GM18511 (cell line): ENCODE measurements around the gene MACF1.

Source experiments
- ATAC-seq: cut with Tn5 transposase; IDR thresholded peaks from one replicate; pipeline ENCODE4 v1.9.1; 2021; ENCODE audit warnings: mild to moderate bottlenecking, moderate library complexity; ENCODE audit not compliant: unreplicated experiment

MACF1 gene

DNA sequence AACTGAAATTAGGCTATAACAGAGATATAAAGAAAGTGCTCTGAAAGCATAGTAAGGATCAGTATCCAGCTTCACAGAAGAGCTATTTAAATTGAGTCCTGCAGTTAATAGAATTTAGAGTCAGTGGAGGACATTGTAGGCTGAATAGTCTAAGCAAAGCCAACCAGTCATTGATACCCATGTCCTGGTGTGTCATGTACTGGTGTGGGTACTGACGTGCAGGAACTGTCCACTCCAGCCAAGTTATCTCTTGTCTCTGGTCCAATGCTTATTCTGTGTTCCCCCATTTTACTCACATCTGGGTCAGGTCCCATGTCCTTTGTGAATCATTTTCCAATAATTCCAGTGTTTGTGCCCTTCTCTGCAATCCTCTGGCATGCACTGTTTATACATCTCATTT is 90.0 kb downstream of the MACF1 start:
- no peak for ATAC-seq

DNA sequence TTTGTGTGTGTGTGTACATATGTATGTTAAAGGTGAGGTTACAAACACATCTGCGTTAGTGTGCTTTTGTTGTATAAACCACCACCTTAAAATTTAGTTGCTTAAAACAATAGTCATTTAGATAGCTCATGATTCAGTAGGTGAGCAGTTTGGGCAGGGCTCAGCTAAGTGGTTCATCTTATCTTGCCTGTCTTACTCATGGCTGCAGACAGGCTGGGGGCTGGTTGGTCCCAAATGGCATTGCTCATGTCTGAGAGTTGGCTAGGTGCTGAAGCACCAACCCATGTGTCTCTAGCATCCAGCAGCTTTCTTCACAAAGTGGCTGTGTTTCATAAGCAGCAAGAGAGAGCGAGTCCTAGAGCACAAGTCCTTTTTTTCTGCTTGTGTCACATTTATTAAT is 91.4 kb downstream of the MACF1 start:
- ATAC-seq = no peak

DNA sequence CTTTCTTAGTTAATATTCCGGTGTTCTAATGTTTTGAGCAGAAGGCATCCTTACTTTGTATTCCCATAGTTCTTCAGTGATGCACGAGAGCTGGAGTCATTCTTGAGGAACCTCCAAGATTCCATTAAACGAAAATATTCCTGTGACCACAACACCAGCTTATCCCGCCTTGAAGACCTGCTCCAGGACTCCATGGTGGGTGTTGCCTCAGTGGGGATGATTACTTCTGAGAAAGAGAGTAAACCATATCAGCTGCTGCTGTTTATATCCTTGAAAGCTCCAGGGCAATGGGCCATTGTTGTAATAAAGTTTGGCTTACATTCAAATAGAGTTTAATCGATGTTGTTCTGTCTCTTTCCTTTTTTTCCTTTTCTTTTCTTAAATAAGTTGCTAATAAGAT is 93.1 kb downstream of the MACF1 start:
- no peak for ATAC-seq

DNA sequence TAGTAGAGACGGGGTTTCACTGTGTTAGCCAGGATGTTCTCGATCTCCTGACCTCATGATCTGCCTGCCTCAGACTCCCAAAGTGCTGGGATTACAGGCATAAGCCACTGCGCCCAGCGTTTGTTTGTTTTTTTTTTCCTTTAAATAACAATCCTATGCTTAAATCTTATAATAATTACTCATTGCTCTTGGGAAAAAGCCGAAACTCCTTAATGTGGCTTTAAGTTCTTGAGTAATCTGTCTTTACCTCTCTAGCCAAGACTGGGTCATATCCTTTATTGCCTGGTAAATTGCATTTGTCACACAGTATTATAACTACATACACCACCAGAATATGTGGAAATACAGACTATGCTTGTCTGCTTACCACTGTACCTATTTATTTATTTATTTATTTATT is 97.1 kb downstream of the MACF1 start:
- ATAC-seq = no peak

DNA sequence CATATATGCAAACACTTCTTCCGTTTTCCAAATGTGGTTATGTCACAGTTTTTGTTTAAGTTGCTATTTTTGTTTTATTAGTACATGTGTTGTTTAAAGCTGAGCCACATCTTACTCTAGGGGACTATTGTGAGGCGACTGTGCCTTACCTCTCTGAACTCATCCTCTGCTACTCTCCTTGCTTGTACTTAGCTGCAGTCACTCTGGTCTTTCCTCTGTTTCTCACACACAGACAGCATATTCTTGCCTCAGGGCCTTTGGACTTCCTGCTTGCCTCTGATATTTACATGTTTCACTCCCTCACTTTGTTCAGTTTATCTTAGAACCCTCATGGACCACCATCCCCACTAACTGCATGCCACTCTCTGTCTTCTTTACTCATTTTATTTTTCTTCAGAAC is 101.1 kb downstream of the MACF1 start:
- ATAC-seq = no peak

DNA sequence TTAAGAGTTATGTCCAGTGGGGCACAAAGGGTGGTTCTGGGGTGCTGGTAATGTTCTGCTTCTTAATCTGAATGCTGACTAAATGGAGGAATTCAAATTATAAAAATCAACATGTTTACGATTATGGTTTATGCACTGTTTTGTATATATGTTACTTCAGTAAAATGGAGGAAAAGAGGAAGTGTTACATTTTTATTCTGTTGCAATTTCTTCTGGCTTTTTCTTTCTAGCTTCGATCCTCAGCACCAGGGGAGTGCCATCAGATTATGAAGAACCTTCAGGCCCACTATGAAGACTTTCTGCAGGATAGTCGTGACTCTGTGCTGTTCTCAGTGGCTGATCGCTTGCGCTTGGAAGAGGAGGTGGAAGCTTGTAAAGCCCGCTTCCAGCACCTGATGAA is 105.5 kb downstream of the MACF1 start:
- no peak for ATAC-seq

DNA sequence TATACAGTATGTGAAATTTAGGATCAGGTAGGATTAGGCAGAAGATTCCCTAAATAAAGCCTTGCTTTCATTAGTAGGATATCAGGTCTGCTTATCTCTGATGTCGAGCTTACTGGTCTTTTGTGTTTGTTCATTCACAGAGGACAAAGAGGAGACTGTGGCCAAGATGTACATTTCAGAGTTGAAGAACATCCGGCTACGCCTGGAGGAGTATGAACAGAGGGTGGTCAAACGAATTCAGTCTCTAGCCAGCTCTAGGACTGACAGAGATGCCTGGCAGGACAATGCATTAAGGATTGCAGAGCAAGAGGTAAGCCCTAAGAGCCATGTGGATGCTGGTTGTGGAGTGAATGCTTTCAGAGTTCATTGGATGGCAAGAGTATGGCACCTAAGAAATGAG is 106.2 kb downstream of the MACF1 start:
- ATAC-seq = no peak

DNA sequence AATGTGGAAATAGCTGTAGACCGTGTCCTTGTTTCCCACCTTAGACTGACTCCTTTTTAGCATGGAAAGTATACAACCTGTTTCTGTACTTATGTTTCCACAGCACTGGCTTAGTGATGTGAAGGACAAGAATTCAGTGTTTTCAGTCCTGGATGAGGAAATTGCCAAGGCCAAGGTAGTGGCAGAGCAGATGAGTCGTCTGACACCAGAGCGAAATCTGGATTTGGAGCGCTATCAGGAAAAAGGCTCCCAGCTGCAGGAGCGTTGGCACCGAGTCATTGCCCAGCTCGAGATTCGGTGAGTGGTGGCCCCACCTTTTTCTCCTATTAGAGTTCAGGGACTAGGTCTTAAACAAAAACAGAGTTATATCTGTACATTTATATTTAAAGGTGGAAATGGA is 112.6 kb downstream of the MACF1 start:
- no peak for ATAC-seq

DNA sequence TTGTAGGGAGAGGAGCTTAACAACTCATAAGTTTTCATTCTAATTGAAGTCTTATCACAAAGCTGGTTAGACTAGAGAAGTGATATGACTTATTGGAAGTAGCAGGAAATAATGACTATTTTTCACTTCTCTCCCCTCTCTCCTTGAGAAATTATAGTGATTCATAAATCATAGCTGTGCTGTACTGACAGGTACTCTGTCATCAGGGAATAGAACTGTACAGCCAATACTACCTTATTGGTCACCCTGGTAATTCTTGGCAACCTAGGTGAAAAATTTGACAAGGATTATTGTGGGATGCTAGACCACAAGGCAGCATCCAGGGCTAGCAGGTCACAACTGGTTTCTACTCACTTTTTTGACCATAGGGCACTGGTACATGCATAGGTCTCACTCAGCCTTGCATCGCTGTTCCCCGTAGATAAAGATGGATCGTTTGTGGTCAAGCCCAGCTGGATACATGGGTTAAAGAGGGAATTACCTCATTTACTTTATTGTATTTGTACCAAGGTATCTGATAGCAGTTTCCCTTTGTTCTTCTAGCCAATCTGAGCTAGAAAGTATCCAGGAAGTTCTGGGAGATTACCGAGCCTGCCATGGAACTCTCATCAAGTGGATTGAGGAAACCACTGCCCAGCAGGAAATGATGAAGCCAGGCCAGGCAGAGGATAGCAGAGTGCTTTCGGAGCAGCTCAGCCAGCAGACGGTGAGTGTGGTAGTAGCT is 113.6 kb downstream of the MACF1 start:
- ATAC-seq = no peak

DNA sequence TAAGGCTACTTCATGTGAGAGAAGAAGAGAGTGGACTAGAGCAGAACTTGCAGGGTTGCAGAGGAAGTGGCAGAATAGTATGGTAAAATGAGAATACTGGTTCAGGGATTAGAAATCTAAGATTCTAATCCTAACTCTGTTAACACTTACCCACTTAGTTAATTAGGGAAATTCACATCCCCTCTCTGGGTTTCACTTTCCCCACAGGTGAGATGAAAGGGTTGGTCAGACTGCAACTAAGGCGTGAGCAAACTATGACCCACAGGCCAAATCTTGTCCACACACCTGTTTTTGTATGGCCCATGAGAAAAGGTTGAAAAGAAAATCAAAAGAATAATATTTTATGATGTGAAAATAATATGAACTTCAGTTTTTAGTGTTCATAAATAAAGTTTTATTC is 117.5 kb downstream of the MACF1 start:
- no peak for ATAC-seq

DNA sequence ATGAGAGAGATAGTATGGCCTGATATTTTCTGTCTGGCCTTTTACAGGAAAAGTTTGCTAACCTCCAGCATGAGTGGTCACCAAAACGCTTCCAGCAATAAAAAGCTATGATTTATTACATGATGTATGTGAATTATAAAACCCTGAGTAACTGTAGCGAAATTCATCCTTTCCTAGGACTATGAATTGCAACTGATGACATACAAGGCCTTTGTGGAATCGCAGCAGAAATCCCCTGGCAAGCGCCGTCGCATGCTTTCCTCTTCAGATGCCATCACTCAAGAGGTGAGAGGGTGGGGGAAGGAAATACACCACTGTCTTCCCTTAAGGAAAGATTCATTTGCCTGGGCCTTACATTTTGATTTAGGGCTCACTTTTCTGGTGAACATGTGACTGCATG is 117.9 kb downstream of the MACF1 start:
- ATAC-seq = no peak

DNA sequence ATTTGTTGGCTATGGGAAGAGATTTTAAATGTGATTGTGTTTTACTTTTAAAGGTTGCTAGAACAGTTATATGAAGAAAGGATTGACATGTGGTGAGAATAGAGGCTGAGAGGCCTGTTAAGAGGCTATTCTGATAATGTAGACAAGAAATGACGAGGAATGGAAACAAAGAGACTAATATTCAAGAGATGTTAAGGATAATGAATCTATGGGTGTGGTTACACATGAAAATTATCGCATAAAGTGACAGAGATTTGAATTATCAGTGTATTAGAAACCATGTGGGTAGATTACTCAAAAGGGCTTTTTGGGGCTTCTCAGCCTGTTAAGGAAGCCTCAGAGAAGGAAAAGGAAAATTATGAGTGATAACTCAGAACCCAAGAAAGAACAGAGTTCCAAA is 120.4 kb downstream of the MACF1 start:
- ATAC-seq = no peak

DNA sequence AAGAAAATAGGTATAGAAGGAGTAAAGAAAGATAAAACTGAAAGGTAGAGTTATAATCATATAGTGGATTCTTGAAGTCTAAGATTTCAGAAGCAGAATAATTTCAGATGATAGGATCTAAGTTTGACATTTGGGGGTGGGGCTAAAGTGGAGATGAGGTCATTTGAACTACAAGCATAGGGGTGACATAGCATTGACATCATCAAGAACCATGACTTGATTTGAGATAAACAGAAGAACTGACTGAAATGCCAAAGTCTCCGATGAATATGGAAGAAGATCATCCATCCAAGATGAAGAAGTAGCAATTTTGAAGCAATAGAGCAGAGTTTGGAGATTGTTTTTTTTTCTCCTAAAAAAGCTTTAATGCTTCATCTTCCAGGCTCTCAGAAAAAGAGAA is 122.3 kb downstream of the MACF1 start:
- no peak for ATAC-seq

DNA sequence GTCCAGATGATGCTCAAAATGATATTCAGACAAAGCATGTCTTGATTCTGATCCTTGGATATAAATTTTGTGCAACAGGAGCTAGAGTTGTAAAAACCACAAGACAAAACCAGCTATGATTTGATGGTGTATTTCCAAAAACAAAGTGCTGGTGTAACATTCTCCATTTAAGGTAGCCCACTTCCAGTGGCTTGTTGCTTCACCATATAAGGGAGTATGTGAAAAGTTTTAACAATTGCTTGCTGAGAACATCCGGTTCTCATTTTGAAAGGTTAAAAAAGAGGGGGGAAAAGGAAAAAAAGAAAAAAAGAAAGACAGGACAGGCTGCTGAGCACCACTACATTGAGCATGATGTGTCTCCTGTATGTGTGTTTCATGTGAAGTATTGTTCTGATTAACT is 123.6 kb downstream of the MACF1 start:
- ATAC-seq = no peak

DNA sequence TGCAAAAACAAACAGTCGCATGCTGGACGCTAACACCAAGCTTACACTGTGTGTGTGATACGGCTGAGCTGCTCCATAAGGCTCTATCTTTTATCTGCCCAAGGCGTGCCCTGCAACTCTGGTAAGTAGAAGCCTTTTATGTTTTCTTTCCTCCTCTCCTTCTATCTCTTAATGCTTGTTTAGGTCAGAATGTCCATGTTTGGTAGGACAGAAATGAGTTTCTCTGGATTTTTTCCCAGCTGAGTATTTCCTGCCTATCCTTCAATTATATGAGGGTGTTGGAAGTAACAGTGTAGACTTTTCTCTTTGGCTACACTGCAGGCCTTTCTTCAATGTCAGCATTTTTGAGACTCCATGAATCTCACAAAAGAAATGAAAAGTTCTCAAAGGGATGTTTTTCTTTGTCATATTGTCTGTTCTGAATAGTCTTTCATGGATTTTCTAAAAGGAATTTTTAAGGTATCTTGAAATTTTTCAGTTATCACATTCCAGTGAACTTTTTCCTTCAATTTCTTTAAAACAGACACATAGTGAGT is 124.2 kb downstream of the MACF1 start:
- no peak for ATAC-seq

DNA sequence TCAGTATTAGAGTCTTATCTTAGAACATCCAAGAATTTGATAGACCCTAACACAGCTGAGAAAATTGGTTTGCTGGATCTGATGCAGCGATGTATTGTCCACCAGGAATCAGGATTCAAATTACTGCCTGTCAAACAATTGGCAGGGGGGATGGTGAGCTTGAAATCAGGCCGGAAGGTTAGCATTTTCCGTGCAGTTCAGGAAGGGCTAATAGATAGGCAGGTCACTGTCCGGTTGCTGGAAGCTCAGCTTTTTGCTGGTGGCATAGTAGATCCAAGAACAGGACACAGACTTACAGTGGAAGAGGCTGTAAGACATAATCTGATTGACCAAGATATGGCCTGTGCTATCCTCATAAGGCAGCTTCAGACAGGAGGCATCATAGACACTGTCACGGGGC is 127.2 kb downstream of the MACF1 start:
- no peak for ATAC-seq

DNA sequence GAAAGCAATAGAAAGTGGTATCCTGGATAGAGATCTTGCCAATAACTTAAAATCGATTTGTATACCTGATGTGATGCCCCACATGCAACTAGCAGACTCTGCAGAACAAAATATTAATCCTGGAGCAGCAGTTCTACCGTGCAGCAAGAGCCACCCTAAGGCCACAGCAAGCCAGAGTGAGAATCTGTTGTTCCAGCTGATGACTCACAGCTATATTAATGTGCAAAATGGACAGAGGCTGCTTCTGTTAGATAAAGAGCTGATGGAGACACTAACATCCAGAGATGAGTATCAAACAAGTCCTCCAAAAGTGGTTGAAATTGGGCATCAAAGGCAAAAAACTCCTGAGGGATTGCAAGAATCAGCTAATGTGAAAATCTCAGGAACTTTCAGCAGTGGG is 127.8 kb downstream of the MACF1 start:
- ATAC-seq = no peak

DNA sequence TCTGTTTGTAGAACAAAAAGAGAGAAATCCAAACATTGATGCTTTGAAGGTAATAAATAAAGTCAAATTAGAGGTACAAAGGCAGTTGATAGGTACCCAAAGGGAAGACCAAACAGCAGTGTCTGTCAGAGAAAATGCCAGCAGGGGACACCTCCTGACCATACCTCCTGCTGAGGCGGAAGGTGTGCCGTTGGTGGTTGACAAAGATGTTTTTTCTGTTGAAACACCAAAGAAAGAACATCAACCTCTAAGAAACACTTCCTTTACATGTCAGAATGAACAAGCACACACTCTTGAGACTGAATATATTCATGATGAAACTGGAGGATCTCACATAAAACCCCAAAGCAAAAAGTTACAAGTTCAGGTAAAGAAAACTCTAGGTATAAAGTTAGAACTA is 128.3 kb downstream of the MACF1 start:
- no peak for ATAC-seq

DNA sequence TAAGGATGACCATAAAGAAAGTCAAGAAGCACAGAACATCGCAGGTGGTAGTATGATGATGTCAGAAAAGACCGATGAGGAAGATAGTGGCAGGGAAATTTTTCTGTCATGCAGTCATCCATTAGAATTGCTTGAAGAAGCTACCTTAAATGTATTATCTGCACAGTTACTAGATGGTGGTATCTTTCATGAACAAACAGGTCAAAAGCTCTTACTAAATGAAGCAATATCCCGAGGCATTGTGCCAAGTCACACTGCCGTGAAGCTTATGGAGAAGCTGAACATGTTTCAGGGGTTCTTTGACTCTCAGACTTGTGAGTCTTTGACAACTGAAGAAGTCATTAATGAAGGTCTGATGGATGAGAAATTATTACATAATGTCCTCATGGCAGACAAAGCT is 128.8 kb downstream of the MACF1 start:
- ATAC-seq = no peak

DNA sequence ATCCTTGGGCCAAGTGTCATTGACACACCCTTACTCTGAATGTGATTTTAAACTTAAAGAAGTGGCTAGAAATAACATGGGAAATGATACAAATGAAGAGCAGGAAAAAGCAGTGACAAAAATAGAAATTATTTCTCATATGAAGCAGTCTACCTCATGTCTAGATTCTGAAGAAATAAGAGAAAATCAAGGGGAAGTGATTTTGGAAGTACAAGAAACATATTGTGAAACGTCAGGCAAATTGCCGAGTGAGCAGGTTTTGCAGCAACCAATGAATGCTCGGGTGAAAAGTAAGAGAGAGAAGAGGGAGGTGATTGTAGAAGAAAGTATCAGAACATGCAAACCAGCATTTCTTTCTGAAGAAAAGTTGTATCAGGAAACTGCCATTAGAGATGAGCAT is 130.7 kb downstream of the MACF1 start:
- ATAC-seq = no peak

DNA sequence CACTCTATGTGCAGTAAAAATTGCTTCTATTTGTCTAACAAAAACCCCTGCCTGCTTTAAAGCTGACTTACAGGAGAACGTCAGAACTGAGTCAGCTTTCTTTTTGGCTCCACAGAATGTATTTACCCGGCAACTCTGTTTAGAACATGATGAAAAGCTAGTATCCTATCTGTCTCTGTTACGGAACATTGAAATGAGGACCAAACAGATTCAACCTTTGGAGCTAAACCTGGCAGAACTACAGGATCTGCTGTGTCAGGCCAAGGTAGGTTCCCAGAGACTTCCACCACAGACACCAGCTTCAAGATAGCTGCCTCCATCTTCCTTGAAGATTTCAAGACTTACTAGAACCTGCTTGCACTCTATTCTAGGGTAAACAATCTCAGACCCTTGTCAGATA is 132.6 kb downstream of the MACF1 start:
- no peak for ATAC-seq

DNA sequence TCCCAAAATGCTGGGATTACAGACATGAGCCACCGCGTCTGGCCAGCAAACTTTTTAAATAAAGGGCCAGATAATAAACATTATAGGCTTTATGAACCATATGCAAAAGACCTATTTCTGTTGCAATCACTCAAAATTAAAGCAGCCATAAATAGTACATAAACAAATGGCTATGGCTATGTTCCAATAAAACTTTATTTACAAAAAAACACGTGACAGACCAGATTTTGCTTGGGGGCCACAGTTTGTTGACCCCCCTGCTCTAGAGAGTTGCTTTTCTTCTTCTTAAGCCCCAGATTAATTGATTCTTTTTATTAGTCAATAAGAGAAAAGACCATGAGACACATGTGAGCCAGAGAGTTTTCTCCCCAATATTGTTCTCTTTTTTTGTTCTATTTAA is 138.3 kb downstream of the MACF1 start:
- no peak for ATAC-seq
